Right forelimb (tissue), 1 donor: ENCODE results near the gene GRIK4.
"Not testable (repeated sequence)": the region's sequence is repeated elsewhere in the genome, so short reads cannot be mapped to it uniquely, and the experiment has no call there.

Source experiments
- DNase-seq: peaks from one replicate; pipeline ENCODE4 v3.0.0-alpha.2; 2018

GRIK4 gene

GRCh38 chr11:120608760-120609211 lies 97.2 kb downstream of the GRIK4 start:
- DNase-seq: no peak

- DNase-seq: no peak
Measured at GRCh38 chr11:120610111-120610510, 98.6 kb downstream of the GRIK4 start.

- DNase-seq: no peak
Measured at GRCh38 chr11:120611581-120611980, 100.0 kb downstream of the GRIK4 start.

GRCh38 chr11:120612513-120613263 lies 101.1 kb downstream of the GRIK4 start:
- no peak for DNase-seq

GRCh38 chr11:120613264-120614226 lies 102.0 kb downstream of the GRIK4 start:
- DNase-seq: no peak

GRCh38 chr11:120615391-120615790 lies 103.8 kb downstream of the GRIK4 start:
- no peak for DNase-seq

GRCh38 chr11:120618399-120618798 lies 106.9 kb downstream of the GRIK4 start:
- DNase-seq: no peak

GRCh38 chr11:120622189-120622875 lies 110.8 kb downstream of the GRIK4 start:
- DNase-seq: no peak

GRCh38 chr11:120624992-120625391 lies 113.4 kb downstream of the GRIK4 start:
- DNase-seq: not testable (repeated sequence)

- no peak for DNase-seq
Measured at GRCh38 chr11:120625565-120625964, 114.0 kb downstream of the GRIK4 start.

- DNase-seq: no peak
Measured at GRCh38 chr11:120626791-120627190, 115.2 kb downstream of the GRIK4 start.

- no peak for DNase-seq
Measured at GRCh38 chr11:120627327-120628163, 116.0 kb downstream of the GRIK4 start.

- no peak for DNase-seq
Measured at GRCh38 chr11:120629407-120630080, 118.0 kb downstream of the GRIK4 start.

GRCh38 chr11:120630122-120630521 lies 118.6 kb downstream of the GRIK4 start:
- DNase-seq: no peak

GRCh38 chr11:120632579-120632978 lies 121.0 kb downstream of the GRIK4 start:
- no peak for DNase-seq

- DNase-seq: no peak
Measured at GRCh38 chr11:120633616-120634393, 122.3 kb downstream of the GRIK4 start.

GRCh38 chr11:120634706-120635105 lies 123.2 kb downstream of the GRIK4 start:
- DNase-seq: no peak

- no peak for DNase-seq
Measured at GRCh38 chr11:120635136-120635810, 123.7 kb downstream of the GRIK4 start.

GRCh38 chr11:120637131-120637530 lies 125.6 kb downstream of the GRIK4 start:
- no peak for DNase-seq
